Kidney capillary endothelial cell (primary cell): ENCODE results near the gene FAM3D.

Experiments used
- DNase-seq: peaks from one replicate; pipeline ENCODE4 v3.0.0-alpha.2; 2018; ENCODE audit warnings: low spot score

FAM3D gene

DNA sequence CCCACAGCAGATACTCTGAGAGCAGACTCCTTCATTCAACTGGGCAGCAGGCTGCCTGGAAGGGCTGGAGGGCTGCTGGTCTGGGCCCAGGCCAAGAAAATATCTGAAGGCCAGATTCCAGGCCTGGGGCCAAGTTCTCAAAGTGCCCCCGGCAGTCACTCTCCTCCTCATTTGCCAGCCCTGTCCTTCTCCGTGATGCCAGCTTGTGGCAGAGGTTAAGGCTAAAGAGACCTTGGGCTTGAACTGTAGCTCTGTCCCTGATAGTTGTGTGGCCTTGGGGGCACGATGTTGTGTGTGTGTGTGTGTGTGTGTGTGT is 39.0 kb downstream of the FAM3D start:
- DNase-seq = no peak

DNA sequence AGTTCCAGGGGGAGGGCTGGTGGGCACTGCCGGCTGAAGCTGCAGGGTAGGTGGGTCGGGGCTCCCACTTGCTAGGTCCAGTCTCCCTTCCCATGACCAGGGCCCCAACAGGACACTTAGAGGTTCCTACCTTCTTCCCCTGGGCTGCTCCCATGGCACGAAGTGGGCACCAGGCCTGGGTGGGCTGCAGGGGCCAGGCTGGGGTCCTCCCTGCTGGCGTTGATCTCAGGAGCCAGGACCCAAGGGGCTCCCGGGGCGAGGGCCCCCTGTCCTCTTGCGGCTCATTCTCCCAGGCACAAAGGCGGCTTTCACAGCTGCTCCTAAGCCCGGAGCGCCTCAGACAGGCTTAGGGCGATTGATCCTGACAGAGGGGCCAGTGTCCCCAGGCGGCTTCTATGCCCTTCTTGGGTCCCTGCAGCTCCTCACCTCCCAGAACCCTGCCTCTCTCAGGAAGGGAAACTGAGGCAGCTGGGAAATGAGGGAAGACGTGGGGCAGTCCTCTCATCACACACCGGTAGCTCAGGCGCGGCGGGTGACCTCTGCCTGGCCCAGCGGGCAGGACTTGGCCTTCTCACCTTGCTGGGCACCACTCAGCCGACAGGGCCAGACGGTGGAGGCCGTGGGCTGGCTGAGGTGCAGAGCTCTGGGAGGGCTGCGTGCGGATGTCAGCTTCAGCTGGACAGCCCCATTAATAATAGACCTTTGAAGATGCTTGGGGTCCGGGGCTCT is 39.6 kb downstream of the FAM3D start:
- no peak for DNase-seq

DNA sequence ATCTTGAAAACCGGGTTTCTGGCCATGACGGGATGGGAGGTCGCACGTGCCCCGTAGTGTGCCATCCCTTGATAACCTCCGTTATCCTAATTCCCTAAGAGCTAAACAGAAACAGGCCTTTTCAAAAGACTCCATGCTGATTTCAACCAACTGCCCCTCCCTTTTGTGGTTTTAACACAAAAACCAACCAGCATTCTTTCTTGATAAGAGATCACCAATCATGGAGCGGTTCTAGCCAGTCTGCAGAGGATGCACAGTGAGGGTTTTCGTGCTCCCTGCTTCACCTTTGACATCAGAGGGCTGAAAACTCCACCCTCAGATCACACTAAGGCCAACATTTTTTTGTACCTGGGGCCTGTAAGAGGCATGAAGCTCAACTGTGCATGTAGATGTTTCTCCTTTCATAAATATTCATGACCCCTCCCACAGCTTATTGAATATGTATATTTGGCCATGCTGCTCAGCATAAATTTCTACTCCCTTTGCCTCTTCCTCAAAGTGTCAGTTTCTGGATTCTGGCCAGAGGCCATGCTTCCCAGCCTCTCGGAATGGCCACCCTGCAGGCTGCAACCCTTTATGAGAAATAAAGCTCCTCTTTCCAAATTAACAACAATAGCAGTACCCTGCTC is 41.3 kb downstream of the FAM3D start:
- no peak for DNase-seq

DNA sequence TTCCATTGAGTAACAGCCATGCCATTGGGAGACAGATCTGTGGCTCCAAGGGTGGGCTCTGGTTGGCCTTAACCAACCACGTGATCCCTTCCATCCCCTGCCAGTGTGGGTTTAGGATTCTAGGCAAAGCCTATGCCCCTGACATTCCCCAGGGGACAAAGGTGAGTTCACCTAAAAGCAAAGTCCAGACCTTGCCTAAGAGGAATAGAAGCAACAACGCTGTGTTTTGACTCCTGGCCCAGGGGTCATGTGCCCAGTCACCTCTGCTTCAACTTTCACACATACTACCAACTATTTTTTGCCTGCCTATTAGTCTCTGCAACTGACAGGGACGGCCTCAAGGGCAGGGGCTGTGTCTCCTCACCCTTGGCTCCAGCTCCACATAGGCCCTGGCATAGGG is 42.0 kb downstream of the FAM3D start:
- no peak for DNase-seq

DNA sequence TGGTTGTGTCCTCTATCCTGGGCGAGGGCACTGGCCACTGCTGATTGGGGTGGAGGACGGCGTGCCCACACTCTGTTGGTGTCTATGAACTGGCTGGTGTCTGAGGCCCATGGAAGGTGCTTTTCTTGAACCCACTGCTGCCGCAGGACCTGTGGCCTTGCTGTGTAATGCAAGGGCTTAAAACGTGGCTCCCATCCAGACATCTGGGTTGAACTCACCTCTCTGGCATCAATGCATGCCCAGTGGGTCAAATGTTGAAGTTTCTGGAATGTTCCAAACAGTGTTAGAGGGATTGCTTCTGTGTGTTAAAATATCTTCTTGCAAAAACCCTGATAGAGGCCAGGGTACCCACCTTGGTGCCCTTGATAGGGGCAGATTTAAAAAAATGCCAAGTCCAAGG is 42.6 kb downstream of the FAM3D start:
- no peak for DNase-seq

DNA sequence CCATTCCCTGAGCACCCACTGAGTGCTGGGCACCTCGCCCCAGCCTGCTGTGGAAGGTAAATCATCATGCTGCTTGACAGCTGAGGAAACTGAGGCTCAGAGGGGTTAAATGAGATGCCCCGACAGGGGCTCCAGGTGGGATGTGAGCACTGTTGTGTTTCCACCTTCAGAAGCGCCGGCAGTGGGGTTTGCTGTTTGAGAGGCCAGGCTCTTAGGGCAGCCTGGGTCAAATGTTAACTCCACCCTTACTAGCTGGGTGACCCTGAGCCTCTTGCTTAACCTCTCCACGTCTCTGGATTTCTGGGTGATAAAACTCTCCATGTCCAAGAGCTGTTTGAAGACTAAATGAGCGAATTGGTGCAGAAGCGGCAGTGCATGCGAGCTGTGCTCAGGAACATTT is 43.1 kb downstream of the FAM3D start:
- DNase-seq = no peak

DNA sequence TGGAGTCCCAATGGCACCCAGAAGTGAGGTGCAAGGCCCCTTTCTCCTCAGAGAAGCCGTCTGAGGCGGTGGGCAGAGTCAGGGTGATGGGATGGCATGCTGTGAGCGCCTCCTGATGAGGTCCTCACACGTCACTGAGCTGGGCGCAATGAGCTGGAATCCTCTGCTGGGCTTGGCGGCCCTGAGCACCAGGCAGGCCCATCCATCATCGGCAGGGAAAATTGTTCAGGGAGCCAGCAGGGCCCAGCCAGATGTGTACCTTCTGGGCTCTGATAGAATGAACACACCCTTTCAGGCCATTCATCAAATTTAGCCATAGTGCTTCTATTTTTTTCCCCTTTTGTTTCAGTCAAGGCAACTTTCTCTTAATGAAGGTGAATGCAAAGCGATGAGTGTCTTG is 43.7 kb downstream of the FAM3D start:
- DNase-seq = no peak

DNA sequence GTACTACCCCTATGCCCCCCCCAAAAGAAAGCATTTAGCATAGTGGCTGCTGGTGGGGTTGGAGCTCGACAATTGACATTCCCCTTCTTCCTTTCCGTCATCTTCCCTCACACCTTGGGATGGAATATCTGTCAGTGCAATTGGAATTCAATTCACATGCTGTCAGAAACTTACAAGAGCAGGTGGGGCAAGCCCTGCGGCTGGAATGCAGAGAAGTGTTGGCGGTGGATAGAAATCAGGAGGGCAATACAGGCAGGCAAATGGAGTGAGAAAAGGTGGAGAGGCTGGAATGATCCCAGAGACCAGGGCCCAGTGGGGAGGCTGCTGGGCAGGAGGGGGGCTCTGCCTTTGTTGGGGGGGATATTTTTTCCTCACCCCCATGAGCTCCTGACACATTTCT is 44.1 kb downstream of the FAM3D start:
- DNase-seq = no peak

DNA sequence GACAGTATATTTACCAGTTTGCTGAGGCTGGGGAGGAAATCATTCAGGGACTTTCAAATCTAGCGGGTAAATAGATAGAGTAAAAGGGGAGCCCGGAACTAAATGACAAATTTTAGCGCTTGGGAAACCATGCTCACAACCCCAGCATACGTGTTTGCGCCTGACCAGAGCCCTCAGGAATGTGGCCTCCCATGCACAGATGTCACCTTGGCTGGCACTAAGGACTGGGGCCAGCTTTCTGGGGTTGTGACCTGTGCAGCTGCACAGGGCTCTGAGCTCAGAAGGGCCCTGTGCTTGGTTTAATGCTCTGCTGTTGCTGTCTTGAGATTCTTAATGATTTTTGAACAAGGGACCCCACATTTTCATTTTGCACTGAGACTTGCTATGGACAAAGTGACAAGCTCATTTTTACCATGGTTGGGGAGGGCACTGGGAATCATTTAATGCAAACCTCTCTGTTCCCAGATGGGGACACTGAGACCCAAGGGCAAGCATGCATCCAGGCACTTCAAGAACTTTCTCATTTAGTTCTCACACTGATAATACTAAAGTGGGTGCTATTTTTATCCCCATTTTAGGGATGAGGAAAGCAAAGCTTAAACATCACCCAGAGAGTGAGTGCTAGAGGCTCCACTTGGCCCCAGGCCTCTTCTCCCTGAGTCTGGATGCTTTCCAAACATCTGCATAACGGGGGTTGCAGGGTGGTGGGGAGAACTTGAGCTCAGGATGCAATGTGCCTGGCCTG is 45.3 kb downstream of the FAM3D start:
- DNase-seq = no peak

DNA sequence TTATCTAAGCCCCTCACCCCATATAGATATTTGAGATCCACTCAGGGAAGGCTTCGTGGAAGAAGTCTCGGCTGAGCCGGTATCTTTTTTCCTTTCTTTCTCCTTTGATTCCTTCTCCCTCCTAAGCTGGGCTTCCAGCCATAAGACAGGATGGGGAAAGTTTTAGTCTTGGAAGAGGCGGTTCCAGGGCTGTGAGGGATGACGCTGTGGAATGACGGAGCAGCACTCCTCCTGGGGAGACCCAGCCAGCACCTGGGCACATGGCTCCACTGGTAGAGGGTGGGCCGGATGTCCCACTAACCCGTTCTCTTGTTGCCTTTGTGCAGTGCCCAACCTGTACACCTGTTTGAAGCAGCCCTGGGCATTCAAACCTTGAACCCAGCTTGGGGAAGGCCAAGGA is 46.2 kb downstream of the FAM3D start:
- DNase-seq = no peak

DNA sequence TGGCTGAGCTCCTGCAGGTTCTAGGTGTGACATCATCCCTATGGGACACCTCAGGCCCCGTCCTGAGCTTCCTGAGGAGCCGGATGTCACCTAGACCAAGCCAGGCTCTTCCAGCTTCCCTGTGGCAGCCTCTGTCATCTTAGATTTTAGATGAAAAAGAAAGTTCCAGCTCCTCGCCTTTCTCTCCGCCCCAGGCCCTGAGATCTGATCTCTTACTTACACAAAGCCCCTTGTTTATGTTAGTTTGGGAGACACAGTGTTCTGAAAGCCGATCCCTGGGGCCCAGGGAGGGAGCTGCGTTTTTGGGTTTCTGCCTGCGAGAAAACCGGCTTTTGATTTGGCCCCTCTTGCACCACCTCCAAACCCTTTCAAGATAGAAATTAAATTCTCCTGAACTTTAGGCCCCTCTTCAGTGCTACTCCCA is 49.2 kb downstream of the FAM3D start:
- DNase-seq = no peak

DNA sequence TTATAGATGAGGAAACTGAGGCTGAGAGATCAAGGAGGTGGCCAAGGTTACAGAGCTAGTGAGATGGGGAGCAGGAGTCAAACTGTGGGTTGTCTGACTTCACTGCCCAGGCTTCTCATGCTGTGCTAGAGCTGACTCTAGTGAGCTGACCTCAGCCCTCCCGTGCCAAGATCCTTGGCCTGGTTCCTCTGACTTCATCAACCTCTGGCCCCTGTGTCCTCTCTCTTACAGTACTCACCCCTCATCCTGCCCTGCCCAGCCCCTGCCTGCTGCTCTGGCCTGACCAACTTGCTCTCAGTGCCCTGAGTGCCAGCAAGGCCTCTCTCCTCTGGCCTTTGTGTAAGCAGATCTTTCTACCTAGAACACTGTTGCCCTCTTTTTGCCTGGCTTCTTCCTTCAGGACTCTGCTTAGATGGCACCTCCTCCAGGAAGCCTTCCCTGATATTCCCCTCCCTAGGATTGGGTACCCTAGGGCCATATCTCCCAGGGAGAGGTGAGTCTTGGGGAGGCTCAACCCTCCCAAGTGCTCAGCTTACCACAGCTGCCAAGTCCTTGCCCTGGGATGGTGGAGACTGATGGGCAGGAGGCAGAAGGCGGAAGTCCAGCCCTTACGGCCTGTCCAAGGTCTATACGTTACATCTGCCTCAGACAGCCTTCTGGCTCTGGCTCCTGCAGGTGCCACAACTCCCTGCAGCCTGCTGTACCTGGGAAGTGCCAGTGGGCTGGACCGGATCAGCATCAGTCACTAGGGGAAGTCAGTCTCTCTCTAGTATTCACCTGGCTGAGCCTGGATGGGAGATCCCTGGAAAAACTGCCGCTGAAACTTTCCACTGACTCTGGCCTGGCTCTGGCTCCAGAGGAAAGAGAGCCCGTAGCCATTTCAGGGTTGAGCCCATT is 53.1 kb downstream of the FAM3D start:
- DNase-seq = no peak

DNA sequence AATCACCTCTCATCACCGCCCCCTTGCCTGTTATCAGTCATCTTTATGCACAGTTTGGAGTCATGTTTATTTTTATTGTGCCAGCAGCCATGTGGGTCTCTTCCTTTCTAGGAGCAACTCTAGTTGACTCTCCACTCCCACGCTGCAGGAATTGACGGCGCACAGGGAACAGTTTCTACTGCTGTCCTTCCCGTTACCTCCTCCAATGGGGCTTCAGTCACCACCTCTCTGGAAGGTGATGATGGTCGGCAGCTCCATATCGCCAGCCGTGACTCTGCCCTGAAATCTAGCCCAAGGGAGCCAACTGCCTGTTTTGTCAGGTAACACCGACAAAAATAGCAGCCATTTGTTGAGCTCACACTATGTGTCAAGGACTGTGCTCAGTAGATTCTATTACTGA is 53.7 kb downstream of the FAM3D start:
- DNase-seq = no peak

DNA sequence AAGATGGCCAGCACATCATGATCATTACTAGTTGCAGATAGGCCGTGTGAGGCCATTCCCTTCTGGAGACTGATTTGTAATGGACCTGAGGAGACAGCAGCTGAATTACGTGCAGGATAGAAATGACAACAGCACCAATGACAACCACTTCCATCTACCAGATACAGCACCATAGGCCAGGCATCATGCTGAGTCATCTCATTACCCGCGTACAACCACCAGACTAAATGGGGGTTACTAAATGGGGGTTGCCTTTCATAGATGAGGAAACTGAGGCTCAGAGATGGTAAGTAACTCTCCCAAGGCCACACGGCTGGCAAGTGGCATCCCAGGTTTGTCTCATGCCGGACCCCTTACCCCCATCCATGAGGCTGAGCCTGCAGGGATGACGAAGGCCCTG is 56.6 kb downstream of the FAM3D start:
- DNase-seq = no peak

DNA sequence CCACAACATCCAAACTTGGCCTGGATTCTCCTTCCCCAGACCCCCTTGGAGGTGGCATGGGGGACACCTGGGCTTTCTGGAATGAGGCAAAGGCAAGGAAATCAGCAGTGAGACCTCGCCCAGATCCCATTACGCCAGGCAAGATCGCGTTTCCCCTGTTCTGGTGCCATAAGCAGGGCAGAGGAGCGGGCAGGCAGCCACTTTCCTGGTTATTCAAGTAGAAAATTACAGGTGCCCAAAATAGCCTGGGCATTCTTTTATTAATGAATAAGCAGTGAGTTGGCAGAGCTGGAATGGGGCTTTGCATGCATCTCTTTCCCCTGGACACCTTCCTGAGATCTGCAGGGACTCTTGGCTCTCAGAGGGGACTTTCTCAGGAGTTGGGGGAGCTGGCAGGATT is 57.9 kb downstream of the FAM3D start:
- DNase-seq = no peak

DNA sequence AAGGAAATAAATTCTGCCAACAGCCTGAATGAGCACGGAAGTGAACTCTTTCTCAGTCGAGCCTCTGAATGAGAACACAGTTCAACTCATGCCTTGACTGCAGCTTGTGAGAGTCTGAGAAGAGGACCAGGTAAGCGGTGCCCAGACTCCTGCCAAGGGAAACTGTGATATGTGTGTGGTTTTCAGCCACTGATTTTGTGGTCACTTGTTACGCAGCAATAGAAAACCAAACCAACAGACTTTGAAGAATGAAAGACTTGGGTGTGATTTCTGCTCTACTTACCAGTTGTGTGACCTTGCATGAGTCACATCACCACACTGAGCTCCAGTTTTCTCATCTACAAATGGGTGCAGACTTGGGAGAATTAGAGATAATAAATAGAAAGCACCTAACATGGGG is 58.8 kb downstream of the FAM3D start:
- no peak for DNase-seq

DNA sequence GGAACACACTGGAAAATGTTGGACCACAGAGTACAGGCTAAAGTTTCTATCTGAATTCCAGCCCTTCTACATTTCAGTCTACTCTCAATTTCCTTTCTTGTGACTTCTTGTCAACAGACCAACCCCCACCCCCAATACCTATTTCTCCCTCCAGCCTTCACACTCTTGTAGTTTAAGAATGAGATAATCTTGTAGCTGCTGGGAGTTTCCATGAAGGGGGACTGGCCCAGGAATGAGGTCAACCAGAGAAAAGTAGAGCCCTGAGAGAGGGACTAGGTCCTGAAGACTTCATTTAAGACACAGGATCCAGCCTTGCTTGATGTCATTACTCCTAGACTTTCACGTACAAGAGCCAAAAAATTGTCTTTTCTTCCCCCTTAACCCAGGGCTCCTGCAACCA is 59.9 kb downstream of the FAM3D start:
- DNase-seq = no peak

DNA sequence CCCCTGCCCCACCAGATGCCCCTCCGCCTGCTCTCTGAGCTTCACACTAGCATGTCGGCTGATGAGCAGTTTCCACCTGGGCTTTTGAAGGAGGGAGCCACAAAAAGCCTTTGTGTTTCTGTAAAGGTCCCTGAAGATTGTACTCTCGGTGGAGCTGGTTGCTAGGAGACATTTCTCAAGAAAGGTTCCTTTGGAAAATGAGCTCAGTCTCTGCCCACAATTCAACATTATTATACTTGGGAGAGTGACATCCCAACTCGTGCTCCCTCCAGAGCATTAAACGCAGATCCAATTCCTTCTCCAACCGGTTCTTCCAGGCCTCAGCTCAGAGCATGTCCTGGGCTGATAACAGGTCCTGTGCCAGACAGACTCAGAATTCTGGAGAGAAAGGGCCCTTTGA is 62.5 kb downstream of the FAM3D start:
- DNase-seq = no peak

DNA sequence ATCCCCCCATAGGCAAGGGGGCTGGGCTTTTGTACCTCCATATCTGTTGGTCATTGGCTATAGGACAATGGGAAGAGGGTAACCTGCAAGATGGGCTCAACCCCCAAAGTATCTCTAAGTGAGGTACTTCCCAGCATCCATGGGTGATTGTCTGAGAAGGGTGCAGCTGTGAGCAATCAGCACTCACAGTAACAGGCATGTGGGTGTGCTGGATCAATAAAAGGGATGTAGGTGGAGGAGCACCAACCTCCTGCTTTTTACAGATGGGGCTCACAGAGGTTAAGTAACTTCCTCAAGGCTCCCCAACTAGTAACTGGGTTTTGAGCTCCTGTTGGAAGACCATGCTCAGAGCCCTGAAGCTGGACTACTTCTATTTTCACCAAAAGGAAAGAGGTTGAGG is 63.0 kb downstream of the FAM3D start:
- no peak for DNase-seq

DNA sequence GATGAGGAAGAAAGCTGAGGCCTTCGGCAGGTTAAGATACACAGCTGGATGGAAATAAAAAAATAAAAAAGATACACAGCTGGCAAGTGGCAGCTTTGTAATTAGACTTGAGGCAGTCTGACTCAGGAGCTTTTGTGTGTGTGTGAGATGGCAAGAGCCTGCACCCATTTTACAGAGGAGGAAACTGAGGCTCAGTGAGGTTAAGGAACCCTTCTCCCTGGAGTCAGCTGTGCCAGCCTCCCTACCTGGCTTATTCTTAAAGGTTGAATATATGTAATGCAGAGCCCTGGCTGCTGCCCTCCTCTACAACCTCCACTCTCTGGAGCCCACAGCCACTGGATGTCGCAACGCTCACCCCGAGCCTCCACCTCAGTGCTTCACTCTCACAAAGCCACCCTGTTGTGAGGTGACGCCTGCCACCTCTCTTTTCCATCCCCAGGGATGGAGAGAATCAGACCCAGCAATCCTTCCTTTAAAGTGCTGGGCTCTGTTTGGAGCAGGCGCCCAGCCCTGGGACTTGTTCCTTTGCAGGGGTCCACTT is 68.7 kb downstream of the FAM3D start:
- DNase-seq = no peak

DNA sequence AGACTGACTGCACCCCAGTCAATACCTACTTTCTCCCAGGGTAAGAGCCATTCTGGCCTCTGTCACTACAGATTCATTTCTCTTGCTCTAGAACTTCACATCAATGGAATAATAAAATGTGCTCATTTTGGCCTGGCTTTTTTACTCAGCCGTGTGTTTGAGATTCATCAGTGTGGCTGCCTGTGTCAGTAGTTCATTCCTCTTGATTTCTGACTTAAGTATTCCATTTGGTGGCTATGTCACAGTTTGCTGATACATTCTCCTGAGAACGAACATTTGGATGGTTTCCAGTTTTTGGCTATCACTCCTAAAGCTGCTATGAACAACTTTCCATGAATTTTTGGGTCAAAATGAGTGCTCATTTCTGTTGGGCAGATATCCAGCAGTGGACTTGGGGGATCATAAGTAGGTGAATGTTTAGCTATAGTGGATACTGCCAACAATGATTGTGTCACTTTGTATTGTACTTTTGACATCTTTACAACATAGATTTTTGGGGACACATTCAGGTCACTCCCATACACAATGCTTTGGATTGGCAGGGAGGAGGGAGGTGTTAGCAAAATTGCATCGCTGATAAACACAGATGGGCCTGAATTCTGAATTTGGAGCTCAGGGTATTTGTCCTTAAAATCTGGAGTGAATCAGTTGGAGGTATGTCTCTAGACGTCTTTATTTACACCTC is 69.6 kb downstream of the FAM3D start:
- no peak for DNase-seq

DNA sequence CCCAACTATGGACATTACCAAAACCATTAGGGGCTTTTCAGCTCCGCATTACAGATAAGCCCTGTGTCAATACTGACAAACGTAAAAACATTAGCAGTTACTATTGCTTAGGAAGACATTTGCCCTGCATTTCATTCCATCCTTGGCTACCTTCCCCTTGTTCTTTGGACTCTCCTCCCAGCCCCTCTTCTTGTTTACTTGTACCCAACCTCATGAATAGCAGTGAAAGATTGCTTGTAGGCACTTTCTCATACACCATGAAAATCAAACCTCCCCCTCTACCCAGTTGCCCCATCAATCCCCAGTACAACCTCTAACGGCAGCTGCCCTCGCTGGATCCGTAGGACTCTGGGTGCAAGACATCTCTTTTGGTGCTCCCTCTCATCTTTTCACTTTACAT is 72.5 kb downstream of the FAM3D start:
- DNase-seq = no peak
